Measurements from ENCODE around the gene MACROD2.

DNA sequence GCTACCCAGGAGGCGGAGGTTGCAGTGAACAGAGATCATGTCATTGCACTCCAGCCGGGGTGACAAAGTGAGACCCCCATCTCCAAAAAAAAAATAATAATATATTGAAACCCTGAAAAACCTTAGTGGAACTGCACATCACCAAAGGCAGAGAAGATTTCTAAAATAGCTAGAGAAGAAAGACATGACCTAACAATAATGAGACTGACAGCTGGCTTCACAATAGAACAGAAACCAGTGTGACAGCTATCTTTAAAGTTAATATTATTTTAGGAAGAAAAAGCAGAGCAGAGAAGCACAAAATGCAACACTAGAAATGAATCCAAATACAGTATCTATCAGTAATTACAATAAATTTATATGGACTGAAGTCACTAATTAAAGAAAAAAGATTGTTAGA, 409.2 kb downstream of the MACROD2 start:
- TF ChIP-seq ZNF274 (IDR thresholded peaks at IDR 0.05; ENCODE audit: low read depth, low read length), result no peak
- no peak for TF ChIP-seq YY1 (IDR thresholded peaks at IDR 0.05; ENCODE audit: insufficient read depth, insufficient read length)
- TF ChIP-seq SUZ12 (IDR thresholded peaks at IDR 0.05; ENCODE audit: extremely low read depth, insufficient read depth, insufficient read length), result no peak
